ENCODE results near the gene LOXL4. TPM values are rescaled to one million over a fixed set of nuclear protein-coding genes. Genes with fewer than 3 reads are reported as not detected.

Gene LOXL4
- total RNA-seq, 1 donor from 2014 or later: 0.92 TPM

GRCh38 chr10:98270786-98271185 lies 2.8 kb upstream of the LOXL4 start:
- Histone ChIP-seq H4K20me1 (ENCODE audit: low read depth) (no peaks in the 10 kb centered on the region), H3K79me2 (ENCODE audit: low read depth) (no peaks in the 10 kb centered on the region), H3K4me2 (no peak overlapping the region), H3K27ac (no peak overlapping the region), H2AFZ (replicated peaks) (no peak overlapping the region), H3K9me3 (ENCODE audit: low read depth) (no peaks in the 10 kb centered on the region), H3K4me3 (no peak overlapping the region), H3K4me1 (peaks cover 15% of the 10 kb centered on the region), H3K27me3 (peaks cover 16% of the 10 kb centered on the region), H3F3A (ENCODE audit: low read depth) (peaks cover 10% of the 10 kb centered on the region), H3K9ac (no peak overlapping the region), H3K36me3 (no peaks in the 10 kb centered on the region)
- no peak for TF ChIP-seq EZH2phosphoT487 (IDR thresholded peaks at IDR 0.05)
- no peak for TF ChIP-seq CTCF (IDR thresholded peaks at IDR 0.05)
- TF ChIP-seq EZH2 (IDR thresholded peaks at IDR 0.05): no peak
- H3K36me3 Mint-ChIP-seq: no peaks in the 10 kb centered on the region
- no peak overlapping the region for H3K4me3 Mint-ChIP-seq
- peaks cover 29% of the 10 kb centered on the region for H3K4me1 Mint-ChIP-seq
- no peaks in the 10 kb centered on the region for H3K9me3 Mint-ChIP-seq
- no peak overlapping the region for H3K27ac Mint-ChIP-seq
- peaks cover 9% of the 10 kb centered on the region for H3K27me3 Mint-ChIP-seq (ENCODE audit: insufficient read depth, low read depth)
- no peak for DNase-seq (ENCODE audit: low spot score)

- TF ChIP-seq CTCF (IDR thresholded peaks at IDR 0.05): no peak
- no peak for TF ChIP-seq EZH2 (IDR thresholded peaks at IDR 0.05)
- no peak for TF ChIP-seq EZH2phosphoT487 (IDR thresholded peaks at IDR 0.05)
- H3K4me1 Mint-ChIP-seq: peaks cover 31% of the 10 kb centered on the region
- no peaks in the 10 kb centered on the region for H3K36me3 Mint-ChIP-seq
- no peak overlapping the region for H3K27ac Mint-ChIP-seq
- no peaks in the 10 kb centered on the region for H3K9me3 Mint-ChIP-seq
- no peak for DNase-seq (ENCODE audit: low spot score)
- H3K9me3 ChIP-seq (ENCODE audit: low read depth): no peaks in the 10 kb centered on the region
- peaks cover 10% of the 10 kb centered on the region for H3F3A ChIP-seq (ENCODE audit: low read depth)
- no peak overlapping the region for H3K4me2 ChIP-seq
- peaks cover 17% of the 10 kb centered on the region for H3K4me1 ChIP-seq
- no peak overlapping the region for H2AFZ ChIP-seq (replicated peaks)
- no peak overlapping the region for H3K4me3 ChIP-seq
- no peaks in the 10 kb centered on the region for H4K20me1 ChIP-seq (ENCODE audit: low read depth)
- H3K27ac ChIP-seq: no peak overlapping the region
- peak overlapping the region; percentile 25 for H3K4me3 Mint-ChIP-seq
- H3K27me3 Mint-ChIP-seq (ENCODE audit: insufficient read depth, low read depth): peaks cover 9% of the 10 kb centered on the region
- no peaks in the 10 kb centered on the region for H3K79me2 ChIP-seq (ENCODE audit: low read depth)
- no peaks in the 10 kb centered on the region for H3K36me3 ChIP-seq
- H3K27me3 ChIP-seq: peaks cover 16% of the 10 kb centered on the region
- no peak overlapping the region for H3K9ac ChIP-seq
These were observed 2.2 kb upstream of the LOXL4 start for GRCh38 chr10:98270073-98270740.

GRCh38 chr10:98269435-98269912 lies 1.5 kb upstream of the LOXL4 start:
- DNase-seq (ENCODE audit: low spot score): peak; percentile 31
- Histone ChIP-seq H3F3A (ENCODE audit: low read depth) (peaks cover 10% of the 10 kb centered on the region), H3K9ac (no peak overlapping the region), H3K4me3 (no peak overlapping the region), H4K20me1 (ENCODE audit: low read depth) (no peaks in the 10 kb centered on the region), H3K4me1 (peaks cover 17% of the 10 kb centered on the region), H3K36me3 (no peaks in the 10 kb centered on the region), H3K79me2 (ENCODE audit: low read depth) (no peaks in the 10 kb centered on the region), H2AFZ (replicated peaks) (no peak overlapping the region), H3K4me2 (peak overlapping the region; percentile 98), H3K9me3 (ENCODE audit: low read depth) (no peaks in the 10 kb centered on the region), H3K27me3 (peaks cover 16% of the 10 kb centered on the region), H3K27ac (no peak overlapping the region)
- Mint-ChIP-seq H3K27ac (no peak overlapping the region), H3K4me3 (no peak overlapping the region), H3K4me1 (peaks cover 31% of the 10 kb centered on the region), H3K9me3 (no peaks in the 10 kb centered on the region), H3K36me3 (no peaks in the 10 kb centered on the region), H3K27me3 (ENCODE audit: insufficient read depth, low read depth) (peaks cover 9% of the 10 kb centered on the region)
- TF ChIP-seq EZH2 (IDR thresholded peaks at IDR 0.05) (no peak), EZH2phosphoT487 (IDR thresholded peaks at IDR 0.05) (no peak), CTCF (IDR thresholded peaks at IDR 0.05) (no peak)
